ENCODE data around the gene POLR2L. TPM values are rescaled to one million over a fixed set of nuclear protein-coding genes. Genes with fewer than 3 reads are reported as not detected.

The POLR2L gene
- total RNA-seq, 1 donor from 2014 or later = 108 TPM

DNA sequence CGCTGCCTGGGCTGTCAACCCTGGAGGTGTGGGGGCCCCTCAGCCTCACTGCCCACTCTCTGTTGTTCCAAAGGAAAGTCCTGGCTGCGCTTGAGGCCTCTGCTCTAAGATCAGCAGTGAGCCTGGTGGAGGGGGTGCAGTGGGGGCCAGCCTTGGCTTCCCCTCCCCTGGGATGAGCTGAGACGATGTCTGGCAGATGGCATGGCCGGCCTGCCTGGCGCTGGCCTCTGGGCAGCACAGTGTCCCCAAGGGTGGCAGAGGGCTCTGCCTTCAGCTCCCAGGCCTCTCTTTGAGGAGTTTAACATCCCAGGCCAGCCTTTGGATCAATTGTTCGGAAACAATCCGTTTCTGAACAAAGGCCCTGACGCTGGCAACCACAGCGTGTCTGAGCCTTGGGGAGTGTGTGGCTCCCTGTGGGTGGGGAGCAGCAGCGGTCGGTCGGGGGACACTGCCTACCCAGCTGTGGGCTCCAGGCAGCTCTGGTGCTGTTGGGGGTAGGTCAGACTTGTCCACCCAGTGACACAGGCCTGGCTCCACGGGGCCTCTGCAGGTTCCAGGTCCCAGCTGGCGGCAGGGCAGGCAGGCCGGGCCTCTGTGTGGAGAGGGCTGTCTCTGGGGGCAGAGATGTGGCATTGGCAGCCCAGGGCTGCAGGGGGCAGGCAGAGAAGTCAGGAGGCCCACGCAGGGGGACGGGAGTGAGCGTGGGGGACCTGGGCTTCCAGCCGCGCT, 12.4 kb upstream of the POLR2L start:
- DNase-seq (ENCODE audit: low spot score) = no peak

DNA sequence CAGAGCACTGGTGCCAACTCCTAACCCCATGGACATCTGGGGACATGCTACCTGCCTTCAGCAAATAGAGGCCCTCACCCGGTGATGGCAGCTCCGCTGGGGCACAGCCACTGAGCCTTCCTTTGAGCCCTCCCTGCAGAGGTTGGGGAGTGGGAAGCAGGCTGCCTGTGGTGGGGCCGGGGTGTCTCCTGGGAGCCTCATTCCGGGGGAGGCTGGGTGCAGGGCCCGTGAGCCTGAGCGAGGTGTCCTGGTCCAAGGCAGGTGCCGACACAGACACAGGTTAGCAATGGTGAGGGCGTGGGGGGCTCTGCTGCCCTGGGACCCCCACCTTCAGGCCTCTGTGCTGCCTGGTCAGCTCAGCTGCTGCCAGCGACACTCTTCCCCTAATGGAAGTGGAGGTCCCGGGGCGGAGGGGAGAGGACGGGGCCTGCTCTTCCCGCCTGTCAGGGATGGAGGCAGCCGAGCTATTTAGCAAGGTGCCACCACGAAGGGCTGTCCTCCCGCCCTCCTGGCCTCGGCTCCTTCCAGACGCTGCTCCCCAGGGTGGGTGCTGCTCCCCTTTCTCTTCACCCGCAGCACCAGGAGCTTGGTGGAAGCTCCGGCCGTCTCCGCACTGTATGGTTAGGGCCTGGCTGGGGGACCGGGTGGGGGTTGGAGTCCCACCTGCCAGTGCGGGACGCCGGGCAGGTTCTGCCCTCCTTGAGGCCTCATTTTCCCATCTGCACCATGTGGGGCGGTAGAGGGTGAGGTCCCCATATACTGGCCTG, 11.5 kb upstream of the POLR2L start:
- no peak for DNase-seq (ENCODE audit: low spot score)

- DNase-seq (ENCODE audit: low spot score) = no peak
These were observed 10.4 kb upstream of the POLR2L start for GRCh38 chr11:852762-853161.

DNA sequence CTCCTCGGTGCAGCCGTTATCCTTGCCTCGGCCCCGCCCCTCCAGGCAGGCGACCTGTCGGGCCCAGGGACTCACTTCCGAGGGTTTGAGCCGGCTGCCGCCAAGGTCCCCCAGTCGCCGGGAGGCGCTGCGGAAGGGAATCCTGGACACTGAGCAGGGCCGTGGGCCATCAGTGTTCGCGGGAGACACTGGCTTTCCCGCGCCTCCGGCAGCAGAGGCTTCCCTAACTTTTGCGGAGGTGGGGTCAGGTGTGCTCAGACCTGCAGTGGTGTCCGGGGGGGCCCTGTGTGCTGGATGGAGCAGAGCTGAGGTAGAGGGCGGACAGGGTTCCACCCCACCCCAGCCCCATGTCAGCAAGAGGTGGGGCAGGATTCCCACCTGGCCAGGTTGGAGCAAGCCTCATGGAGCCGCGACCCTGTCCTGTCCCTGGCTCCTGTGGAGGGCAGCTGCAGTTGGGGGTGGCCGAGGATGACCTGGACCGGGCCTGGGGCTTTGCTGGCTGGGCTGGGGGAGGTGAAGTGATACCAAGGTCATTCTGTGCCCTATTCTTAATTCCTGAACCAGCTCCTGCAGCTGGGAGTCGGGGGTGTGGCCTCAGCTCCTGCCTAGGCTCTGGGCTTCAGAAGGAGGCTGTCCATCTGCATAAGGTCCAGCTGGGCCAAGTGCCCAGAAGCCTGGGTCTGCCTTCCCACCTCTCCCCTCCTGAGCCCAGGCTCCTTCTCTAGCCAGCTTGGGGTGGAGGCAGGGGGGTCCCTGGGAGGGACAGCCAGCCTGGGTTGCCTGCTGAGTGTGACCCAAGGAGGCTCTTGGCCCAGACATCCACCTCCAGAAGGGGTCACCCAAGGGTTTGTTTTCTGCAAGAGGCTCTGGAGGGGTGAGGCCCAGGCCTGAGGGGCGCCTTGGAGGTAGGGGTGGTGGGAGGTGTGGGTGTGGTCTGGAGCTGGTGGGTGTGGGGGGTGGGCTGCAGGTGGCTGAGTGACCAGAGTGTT, 8.7 kb upstream of the POLR2L start:
- DNase-seq (ENCODE audit: low spot score) = no peak

DNA sequence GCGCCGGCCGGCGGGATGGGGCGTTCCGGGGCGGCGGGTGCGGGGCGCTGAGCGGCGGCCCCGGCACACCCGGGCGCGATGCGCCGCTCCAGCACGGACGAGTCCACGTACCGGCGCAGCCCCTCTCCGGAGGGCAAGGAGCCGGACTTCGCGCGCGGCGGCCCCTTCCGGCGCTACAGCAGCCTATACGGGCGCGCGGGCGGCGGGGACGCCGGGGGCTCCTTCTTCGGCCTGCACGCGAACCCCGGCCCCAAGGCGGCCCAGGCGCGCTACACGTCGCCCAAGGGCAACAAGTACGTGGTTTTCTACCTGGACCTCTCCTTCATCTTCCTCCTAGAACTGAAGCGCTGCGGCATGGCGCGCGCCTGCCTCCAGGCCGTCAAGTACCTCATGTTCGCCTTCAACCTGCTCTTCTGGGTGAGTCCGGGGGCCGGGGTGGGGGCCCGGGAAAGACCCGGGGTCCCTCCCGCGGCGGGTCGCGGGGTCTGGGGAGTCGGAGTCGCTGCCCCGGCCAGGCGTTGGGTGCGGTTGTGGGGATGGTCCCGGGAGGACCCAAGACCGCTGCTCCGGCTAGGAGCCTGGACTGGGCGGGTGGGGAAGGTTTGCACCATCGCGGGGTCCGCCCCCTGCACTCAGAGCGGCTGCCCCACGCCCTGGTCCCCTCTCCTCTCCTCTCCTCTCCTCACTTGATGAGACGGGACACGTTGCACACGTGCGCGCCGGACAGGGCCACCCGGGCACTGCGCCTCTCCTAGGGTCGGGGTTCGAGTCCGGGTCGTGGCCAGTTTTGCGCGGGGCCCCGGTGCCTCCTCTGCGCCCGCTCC, 7.8 kb upstream of the POLR2L start:
- DNase-seq (ENCODE audit: low spot score) = no peak

GRCh38 chr11:849104-849824, 6.9 kb upstream of the POLR2L start:
- no peak for DNase-seq (ENCODE audit: low spot score)

DNA sequence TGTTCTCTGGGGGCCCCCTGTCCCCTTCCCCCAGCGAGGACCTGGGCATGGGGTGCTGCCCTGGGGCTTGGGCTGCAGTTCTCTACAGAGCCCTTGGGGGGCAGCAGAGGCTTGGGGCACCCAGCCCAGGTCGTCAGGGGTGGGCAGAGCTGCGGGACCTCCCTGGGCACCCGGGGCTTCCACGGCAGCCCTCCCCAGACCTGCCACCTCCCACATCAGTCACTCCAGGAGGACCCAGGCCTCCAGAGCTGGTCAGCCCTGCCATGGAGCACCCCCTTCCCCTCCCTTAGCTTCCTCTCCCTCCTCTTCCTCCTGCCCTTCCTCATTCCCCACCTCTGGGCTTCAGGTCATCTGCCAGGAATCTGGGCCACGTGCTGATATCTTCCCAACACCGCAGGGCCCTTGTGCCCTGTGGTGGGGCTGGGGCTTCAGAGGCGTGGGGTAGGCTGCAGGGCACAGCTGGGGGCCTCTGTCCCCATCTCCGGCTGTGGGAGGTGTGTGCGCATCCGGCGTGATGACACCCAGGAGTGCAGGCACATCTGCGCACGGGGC, 6.1 kb upstream of the POLR2L start:
- no peak for DNase-seq (ENCODE audit: low spot score)

GRCh38 chr11:847876-848275, 5.5 kb upstream of the POLR2L start:
- DNase-seq (ENCODE audit: low spot score) = no peak

DNA sequence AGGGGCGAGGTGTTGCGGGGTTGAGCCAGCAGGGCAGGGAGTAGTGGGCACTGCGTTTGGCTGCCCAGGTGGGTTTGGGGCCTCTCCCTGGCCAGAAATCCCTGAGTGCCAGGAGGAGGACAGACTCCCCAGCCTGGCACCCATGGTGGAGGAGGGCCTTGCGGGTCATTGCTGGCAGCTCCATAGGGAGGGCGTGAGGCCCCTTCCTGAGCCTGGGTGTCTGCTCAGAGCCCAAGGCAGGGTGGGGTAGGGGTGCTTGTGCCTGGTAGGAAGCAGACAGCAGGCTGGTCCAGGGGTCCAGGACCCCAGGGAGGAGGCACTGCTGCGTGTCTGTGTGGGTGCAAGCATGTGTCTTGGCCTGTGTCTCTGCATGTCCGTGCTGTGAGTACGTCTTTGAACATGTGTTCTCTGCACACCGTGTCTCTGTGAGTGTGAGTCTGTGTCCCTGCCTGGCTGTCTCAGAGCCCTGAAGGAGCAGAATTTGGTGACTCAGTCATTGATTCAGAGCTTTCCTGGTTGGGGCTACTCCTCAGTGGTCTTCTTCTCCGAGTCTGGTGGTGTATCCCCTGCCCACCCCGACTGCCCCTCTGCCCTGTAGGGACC, 4.3 kb upstream of the POLR2L start:
- DNase-seq (ENCODE audit: low spot score) = no peak

GRCh38 chr11:845872-846495, 3.7 kb upstream of the POLR2L start:
- no peak for DNase-seq (ENCODE audit: low spot score)

GRCh38 chr11:844693-845644, 2.6 kb upstream of the POLR2L start:
- DNase-seq (ENCODE audit: low spot score) = peak; percentile 80

DNA sequence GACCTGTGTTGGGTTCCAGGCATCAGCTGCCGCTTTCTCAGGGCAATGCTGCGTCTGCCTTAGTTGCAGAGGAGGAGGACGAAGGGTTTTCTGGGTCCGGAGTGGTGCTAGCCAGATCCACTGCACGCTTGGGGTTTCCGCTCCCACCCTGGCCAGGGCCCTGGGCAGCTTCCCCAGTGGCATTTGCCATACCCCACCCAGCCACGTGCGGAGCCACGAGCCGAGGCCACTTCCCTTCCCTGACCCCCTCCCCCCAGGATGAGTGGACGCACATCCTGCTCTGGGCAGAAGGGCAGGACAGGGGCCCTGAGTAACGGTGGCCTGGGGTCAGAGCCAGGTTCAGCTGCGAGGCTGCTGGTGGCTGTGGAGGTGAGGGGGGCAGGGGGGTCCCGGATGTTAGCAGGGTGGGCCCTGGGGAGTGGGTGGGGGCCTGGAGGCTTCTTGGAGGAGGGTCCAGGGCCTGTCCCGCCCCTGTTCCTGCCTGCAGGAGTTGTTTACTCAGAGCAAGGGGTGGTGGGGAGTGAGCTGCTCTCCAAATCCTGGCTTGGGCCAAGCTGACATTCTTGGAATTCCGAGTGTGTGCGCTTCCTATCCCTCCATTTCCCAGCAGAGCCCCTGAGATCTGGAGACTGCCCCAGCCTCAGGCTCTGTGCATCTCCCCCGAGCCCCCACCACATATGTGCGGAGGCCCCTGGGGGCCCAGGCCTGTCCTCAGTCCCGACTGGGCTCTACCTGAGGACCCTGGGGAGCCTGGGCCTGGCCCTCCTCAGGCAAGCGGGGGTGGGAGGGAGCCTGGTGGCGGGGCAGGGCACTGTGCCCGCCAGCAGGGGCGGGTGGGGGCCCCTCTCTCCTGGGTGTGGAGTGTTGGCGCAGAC, 1.7 kb upstream of the POLR2L start:
- DNase-seq (ENCODE audit: low spot score) = peak; percentile 89

DNA sequence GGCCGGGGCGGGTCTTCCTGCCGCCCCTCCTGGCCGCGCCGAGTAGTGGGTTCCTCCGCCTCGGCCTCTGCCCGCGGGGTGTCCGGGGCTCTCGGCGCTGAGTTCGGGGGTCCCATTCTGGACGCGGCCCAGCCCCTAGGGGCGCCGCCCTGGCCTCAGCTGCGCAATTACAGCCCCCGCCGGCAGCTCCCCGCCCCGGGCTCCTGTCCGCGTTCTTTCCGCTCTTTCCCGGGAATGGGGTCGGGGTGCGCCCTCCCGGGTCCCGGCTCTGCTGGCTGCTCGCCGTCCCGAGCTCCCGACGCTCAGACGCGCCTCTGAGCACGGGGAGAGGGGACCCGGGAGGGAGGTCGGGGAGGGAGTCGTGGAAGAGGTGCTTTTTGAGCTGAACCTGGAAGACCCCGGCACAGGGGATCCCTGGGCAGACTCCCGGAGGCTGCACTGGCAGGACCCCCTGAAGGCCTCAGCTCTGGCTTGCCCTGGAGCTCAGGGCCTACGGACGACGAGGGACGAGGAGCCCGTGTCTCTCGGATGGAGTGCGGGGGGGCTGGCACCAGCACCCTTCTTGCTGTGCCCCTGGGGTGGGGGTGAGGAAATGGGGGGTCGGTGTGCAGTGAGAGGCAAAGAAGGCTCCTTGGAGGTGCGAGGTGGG, 881 bp upstream of the POLR2L start:
- DNase-seq (ENCODE audit: low spot score) = no peak

- DNase-seq (ENCODE audit: low spot score) = no peak
These were observed 354 bp downstream of the POLR2L start for GRCh38 chr11:841981-842369.

DNA sequence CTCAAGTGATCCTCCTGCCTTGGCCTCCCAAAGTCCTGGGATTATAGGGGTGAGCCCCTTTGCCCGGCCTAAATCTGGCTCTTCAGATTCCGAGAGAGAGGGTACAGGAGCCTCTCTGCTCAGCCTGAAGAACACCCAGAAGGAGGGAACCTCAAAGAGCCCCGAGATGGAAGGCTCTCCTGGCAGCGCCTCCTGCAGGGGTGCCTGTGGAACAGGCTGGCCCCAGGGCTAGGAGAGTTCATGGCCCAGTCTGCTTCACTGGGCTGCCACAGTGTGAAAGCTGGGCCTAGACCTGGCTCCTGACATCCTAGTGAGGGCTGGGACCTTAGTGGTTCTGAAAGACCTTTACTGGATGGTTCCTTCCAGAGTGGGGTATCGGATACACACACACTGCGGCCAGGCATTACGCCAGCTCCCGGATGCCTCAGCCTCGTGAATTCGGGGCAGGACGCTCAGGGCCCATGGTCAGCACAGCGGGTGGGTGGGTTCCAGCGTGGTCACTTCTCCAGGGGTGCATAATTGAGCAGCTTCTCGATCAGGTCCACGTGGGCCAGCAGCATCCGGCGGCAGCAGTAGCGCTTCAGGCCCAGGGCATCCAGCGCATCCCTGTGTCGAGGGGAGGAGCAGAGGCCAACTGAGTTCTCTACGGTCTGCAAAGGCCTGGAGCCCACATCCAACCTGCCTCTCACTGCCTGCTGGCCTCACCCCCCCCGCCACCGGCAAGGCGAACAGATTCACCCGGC, 2.3 kb downstream of the POLR2L start:
- DNase-seq (ENCODE audit: low spot score) = no peak

DNA sequence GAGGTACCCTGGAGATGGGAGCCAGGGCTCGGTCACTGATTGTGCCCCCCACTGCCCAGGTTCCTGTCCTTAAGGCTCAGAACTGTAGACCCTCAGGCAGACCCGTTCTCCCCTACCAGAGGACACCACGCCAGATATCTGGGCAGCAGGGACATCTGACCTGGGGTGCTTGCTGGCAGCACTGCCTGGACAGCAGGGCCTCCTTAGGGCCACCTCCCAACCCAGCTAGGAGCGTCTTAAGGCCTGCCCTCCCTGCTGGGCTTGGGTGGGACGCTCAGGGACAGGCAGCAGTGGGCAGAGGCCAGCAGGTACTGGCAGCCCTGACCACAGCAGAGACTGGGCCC, 3.1 kb downstream of the POLR2L start:
- no peak for DNase-seq (ENCODE audit: low spot score)
